WTC11 (cell line): Measurements from ENCODE around the gene CHRNB2. TPM values are rescaled to one million over a fixed set of nuclear protein-coding genes. Genes with fewer than 3 reads are reported as not detected.

Experiments
- ATAC-seq: fragments of 200-7000 bp; cut with Tn5 transposase; 2 replicates; pipeline ENCODE4 v1.10.0; 2021; ENCODE audit warnings: mild to moderate bottlenecking, moderate library complexity
- CTCF ChIA-PET: fragments of 300-600 bp; sonication (Branson Sonifier 250); formaldehyde crosslinking; loops from one replicate; lab custom pipeline; 2021; ENCODE audit warnings: antibody characterized with exemption; lab: Charles Lee
- POLR2A ChIA-PET: fragments of 350-600 bp; sonication (Branson Sonifier 250); formaldehyde crosslinking; loops from one replicate; lab custom pipeline; 2021; ENCODE audit warnings: antibody characterized with exemption; lab: Charles Lee
- DNase-seq: peaks from one replicate; pipeline ENCODE4 v3.0.0; 2021; ENCODE audit warnings: low spot score
- H3K27ac Mint-ChIP-seq: 2 replicates; pipeline ENCODE4 v1.8.0; 2021; ENCODE audit warnings: mixed read lengths
- H3K27me3 Mint-ChIP-seq: 2 replicates; pipeline ENCODE4 v1.8.0; 2021; ENCODE audit warnings: low read depth, mild to moderate bottlenecking, moderate library complexity, mixed read lengths
- H3K36me3 Mint-ChIP-seq: 2 replicates; pipeline ENCODE4 v1.8.0; 2021; ENCODE audit warnings: mixed read lengths
- H3K4me1 Mint-ChIP-seq: 2 replicates; pipeline ENCODE4 v1.8.0; 2022; ENCODE audit warnings: mixed read lengths
- H3K4me3 Mint-ChIP-seq: 2 replicates; pipeline ENCODE4 v1.8.0; 2021; ENCODE audit warnings: mild to moderate bottlenecking, moderate library complexity, mixed read lengths
- H3K9me3 Mint-ChIP-seq: 2 replicates; pipeline ENCODE4 v1.8.0; 2021; ENCODE audit warnings: mixed read lengths
- ESRRA ChIP-seq: sonication (generic); formaldehyde crosslinking; IDR thresholded peaks from 2 replicates; pipeline ENCODE4 v1.8.1; 2022; ENCODE audit warnings: mild to moderate bottlenecking, missing genetic modification reagents, borderline replicate concordance
- GABPB1 ChIP-seq: sonication (generic); formaldehyde crosslinking; IDR thresholded peaks from 2 replicates; pipeline ENCODE4 v1.8.1; 2023; ENCODE audit warnings: mild to moderate bottlenecking, missing genetic modification reagents
- KAT7 ChIP-seq: sonication (generic); formaldehyde crosslinking; IDR thresholded peaks from 2 replicates; pipeline ENCODE4 v1.8.1; 2023; ENCODE audit warnings: missing genetic modification reagents, mild to moderate bottlenecking, borderline replicate concordance
- MXD4 ChIP-seq: fragments of 250-450 bp; sonication (Bioruptor Pico); IDR thresholded peaks from 2 replicates; pipeline ENCODE4 v1.8.0; 2021; ENCODE audit warnings: mild to moderate bottlenecking, moderate library complexity, borderline replicate concordance
- NR2C2 ChIP-seq: sonication (generic); formaldehyde crosslinking; IDR thresholded peaks from 2 replicates; pipeline ENCODE4 v1.8.0; 2022; ENCODE audit warnings: mild to moderate bottlenecking, missing genetic modification reagents
- SMAD4 ChIP-seq: sonication (generic); formaldehyde crosslinking; IDR thresholded peaks from 2 replicates; pipeline ENCODE4 v1.8.0; 2022; ENCODE audit warnings: mild to moderate bottlenecking, missing genetic modification reagents
- TP53 ChIP-seq: sonication (generic); formaldehyde crosslinking; IDR thresholded peaks from 2 replicates; pipeline ENCODE4 v1.8.1; 2023; ENCODE audit warnings: mild to moderate bottlenecking, missing genetic modification reagents
- total RNA-seq: library from RNA; stranded (reverse); gene quantifications from 3 replicates; pipeline ENCODE4 v1.2.3, GENCODE V29; 2021
- TF ChIP-seq, protein P1 (sequence below): sonication (generic); formaldehyde crosslinking; IDR thresholded peaks from 2 replicates; pipeline ENCODE4 v1.8.0; 2022; ENCODE audit warnings: missing genetic modification reagents
- TF ChIP-seq, protein P2 (sequence below): fragments of 200-600 bp; IDR thresholded peaks from 2 replicates; pipeline ENCODE4 v1.8.0; 2022; ENCODE audit warnings: antibody characterized with exemption
- TF ChIP-seq, protein P3 (sequence below): sonication (generic); formaldehyde crosslinking; IDR thresholded peaks from 2 replicates; pipeline ENCODE4 v1.8.0; 2022; ENCODE audit warnings: mild to moderate bottlenecking, missing genetic modification reagents
- TF ChIP-seq, protein P4 (sequence below): sonication (generic); formaldehyde crosslinking; IDR thresholded peaks from 2 replicates; pipeline ENCODE4 v1.8.1; 2022; ENCODE audit warnings: low read depth, mild to moderate bottlenecking, moderate library complexity, missing genetic modification reagents, borderline replicate concordance
- TF ChIP-seq, protein P5 (sequence below): sonication (generic); formaldehyde crosslinking; IDR thresholded peaks from 2 replicates; pipeline ENCODE4 v1.8.1; 2023; ENCODE audit warnings: mild to moderate bottlenecking, missing genetic modification reagents, borderline replicate concordance
- TF ChIP-seq, protein P6 (sequence below): fragments of 250-450 bp; sonication (Bioruptor Pico); IDR thresholded peaks from 2 replicates; pipeline ENCODE4 v1.9.0; 2021; ENCODE audit warnings: mild to moderate bottlenecking
- TF ChIP-seq, protein P7 (sequence below): sonication (generic); formaldehyde crosslinking; IDR thresholded peaks from 2 replicates; pipeline ENCODE4 v1.8.0; 2023; ENCODE audit warnings: mild to moderate bottlenecking, missing genetic modification reagents
- TF ChIP-seq, protein P8 (sequence below): sonication (generic); formaldehyde crosslinking; IDR thresholded peaks from 2 replicates; pipeline ENCODE4 v1.8.1; 2023; ENCODE audit warnings: mild to moderate bottlenecking, missing genetic modification reagents, moderate library complexity
- TF ChIP-seq, protein P9 (sequence below): sonication (generic); formaldehyde crosslinking; IDR thresholded peaks from 2 replicates; pipeline ENCODE4 v1.8.1; 2022; ENCODE audit warnings: missing genetic modification reagents, borderline replicate concordance
- TF ChIP-seq, protein P10 (sequence below): sonication (generic); formaldehyde crosslinking; IDR thresholded peaks from 2 replicates; pipeline ENCODE4 v1.8.0; 2022; ENCODE audit warnings: mild to moderate bottlenecking, missing genetic modification reagents

CHRNB2 gene
- total RNA-seq, 1 experiment from 2014 or later, result 1.7 TPM

DNA sequence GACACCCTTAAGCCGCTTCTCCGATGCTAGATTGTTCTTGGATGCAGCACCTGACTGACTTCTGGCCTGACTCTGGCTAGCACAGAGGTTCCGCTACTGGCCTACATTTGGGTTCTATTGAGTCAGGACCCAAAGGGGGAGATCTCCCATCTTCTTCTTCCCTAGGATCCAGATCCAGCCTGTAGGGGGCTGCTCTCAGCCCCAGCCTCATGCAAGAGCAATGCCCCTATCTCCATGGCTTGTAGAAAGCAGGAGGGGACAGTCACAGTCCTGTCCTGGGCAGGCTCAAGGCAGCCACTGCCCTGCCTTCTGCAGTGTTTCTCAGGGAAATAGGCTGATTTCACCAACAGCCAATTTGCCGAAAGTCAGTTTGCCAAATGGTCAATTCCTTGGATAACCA, 46.7 kb downstream of the CHRNB2 start:
- ChIA-PET CTCF (interaction anchor here (1.4 kb wide), 1 partner anchor 55 kb away, joined by 3 read pairs; no protein-coding TSS in a partner anchor), POLR2A (interaction anchor here (0.7 kb wide), 1 partner anchor 30 kb away, joined by 4 read pairs; no protein-coding TSS in a partner anchor)
- H3K36me3 Mint-ChIP-seq, result no peaks in the 10 kb centered on the region
- peak; percentile 33 for ATAC-seq
- peak; percentile 18 for DNase-seq
- no peaks in the 10 kb centered on the region for H3K9me3 Mint-ChIP-seq
- no peak overlapping the region for H3K4me3 Mint-ChIP-seq
- H3K4me1 Mint-ChIP-seq, result peaks cover 66% of the 10 kb centered on the region
- peak overlapping the region; percentile 70 for H3K27ac Mint-ChIP-seq
- no peaks in the 10 kb centered on the region for H3K27me3 Mint-ChIP-seq
- TF ChIP-seq GABPB1 (CRISPR knock-in tag) (no peak), SMAD4 (CRISPR knock-in tag) (no peak), NR2C2 (CRISPR knock-in tag) (no peak), ESRRA (CRISPR knock-in tag) (no peak), TP53 (no peak), KAT7 (CRISPR knock-in tag) (no peak), MXD4 (CRISPR knock-in tag) (no peak)
- TF ChIP-seq, protein P1, sequence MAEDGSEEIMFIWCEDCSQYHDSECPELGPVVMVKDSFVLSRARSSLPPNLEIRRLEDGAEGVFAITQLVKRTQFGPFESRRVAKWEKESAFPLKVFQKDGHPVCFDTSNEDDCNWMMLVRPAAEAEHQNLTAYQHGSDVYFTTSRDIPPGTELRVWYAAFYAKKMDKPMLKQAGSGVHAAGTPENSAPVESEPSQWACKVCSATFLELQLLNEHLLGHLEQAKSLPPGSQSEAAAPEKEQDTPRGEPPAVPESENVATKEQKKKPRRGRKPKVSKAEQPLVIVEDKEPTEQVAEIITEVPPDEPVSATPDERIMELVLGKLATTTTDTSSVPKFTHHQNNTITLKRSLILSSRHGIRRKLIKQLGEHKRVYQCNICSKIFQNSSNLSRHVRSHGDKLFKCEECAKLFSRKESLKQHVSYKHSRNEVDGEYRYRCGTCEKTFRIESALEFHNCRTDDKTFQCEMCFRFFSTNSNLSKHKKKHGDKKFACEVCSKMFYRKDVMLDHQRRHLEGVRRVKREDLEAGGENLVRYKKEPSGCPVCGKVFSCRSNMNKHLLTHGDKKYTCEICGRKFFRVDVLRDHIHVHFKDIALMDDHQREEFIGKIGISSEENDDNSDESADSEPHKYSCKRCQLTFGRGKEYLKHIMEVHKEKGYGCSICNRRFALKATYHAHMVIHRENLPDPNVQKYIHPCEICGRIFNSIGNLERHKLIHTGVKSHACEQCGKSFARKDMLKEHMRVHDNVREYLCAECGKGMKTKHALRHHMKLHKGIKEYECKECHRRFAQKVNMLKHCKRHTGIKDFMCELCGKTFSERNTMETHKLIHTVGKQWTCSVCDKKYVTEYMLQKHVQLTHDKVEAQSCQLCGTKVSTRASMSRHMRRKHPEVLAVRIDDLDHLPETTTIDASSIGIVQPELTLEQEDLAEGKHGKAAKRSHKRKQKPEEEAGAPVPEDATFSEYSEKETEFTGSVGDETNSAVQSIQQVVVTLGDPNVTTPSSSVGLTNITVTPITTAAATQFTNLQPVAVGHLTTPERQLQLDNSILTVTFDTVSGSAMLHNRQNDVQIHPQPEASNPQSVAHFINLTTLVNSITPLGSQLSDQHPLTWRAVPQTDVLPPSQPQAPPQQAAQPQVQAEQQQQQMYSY (CRISPR knock-in tag), result no peak
- TF ChIP-seq, protein P2, sequence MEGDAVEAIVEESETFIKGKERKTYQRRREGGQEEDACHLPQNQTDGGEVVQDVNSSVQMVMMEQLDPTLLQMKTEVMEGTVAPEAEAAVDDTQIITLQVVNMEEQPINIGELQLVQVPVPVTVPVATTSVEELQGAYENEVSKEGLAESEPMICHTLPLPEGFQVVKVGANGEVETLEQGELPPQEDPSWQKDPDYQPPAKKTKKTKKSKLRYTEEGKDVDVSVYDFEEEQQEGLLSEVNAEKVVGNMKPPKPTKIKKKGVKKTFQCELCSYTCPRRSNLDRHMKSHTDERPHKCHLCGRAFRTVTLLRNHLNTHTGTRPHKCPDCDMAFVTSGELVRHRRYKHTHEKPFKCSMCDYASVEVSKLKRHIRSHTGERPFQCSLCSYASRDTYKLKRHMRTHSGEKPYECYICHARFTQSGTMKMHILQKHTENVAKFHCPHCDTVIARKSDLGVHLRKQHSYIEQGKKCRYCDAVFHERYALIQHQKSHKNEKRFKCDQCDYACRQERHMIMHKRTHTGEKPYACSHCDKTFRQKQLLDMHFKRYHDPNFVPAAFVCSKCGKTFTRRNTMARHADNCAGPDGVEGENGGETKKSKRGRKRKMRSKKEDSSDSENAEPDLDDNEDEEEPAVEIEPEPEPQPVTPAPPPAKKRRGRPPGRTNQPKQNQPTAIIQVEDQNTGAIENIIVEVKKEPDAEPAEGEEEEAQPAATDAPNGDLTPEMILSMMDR, result no peak
- TF ChIP-seq, protein P3, sequence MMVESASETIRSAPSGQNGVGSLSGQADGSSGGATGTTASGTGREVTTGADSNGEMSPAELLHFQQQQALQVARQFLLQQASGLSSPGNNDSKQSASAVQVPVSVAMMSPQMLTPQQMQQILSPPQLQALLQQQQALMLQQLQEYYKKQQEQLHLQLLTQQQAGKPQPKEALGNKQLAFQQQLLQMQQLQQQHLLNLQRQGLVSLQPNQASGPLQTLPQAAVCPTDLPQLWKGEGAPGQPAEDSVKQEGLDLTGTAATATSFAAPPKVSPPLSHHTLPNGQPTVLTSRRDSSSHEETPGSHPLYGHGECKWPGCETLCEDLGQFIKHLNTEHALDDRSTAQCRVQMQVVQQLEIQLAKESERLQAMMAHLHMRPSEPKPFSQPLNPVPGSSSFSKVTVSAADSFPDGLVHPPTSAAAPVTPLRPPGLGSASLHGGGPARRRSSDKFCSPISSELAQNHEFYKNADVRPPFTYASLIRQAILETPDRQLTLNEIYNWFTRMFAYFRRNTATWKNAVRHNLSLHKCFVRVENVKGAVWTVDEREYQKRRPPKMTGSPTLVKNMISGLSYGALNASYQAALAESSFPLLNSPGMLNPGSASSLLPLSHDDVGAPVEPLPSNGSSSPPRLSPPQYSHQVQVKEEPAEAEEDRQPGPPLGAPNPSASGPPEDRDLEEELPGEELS, result no peak
- TF ChIP-seq, protein P4, sequence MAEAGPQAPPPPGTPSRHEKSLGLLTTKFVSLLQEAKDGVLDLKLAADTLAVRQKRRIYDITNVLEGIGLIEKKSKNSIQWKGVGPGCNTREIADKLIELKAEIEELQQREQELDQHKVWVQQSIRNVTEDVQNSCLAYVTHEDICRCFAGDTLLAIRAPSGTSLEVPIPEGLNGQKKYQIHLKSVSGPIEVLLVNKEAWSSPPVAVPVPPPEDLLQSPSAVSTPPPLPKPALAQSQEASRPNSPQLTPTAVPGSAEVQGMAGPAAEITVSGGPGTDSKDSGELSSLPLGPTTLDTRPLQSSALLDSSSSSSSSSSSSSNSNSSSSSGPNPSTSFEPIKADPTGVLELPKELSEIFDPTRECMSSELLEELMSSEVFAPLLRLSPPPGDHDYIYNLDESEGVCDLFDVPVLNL (CRISPR knock-in tag), result no peak
- TF ChIP-seq, protein P5, sequence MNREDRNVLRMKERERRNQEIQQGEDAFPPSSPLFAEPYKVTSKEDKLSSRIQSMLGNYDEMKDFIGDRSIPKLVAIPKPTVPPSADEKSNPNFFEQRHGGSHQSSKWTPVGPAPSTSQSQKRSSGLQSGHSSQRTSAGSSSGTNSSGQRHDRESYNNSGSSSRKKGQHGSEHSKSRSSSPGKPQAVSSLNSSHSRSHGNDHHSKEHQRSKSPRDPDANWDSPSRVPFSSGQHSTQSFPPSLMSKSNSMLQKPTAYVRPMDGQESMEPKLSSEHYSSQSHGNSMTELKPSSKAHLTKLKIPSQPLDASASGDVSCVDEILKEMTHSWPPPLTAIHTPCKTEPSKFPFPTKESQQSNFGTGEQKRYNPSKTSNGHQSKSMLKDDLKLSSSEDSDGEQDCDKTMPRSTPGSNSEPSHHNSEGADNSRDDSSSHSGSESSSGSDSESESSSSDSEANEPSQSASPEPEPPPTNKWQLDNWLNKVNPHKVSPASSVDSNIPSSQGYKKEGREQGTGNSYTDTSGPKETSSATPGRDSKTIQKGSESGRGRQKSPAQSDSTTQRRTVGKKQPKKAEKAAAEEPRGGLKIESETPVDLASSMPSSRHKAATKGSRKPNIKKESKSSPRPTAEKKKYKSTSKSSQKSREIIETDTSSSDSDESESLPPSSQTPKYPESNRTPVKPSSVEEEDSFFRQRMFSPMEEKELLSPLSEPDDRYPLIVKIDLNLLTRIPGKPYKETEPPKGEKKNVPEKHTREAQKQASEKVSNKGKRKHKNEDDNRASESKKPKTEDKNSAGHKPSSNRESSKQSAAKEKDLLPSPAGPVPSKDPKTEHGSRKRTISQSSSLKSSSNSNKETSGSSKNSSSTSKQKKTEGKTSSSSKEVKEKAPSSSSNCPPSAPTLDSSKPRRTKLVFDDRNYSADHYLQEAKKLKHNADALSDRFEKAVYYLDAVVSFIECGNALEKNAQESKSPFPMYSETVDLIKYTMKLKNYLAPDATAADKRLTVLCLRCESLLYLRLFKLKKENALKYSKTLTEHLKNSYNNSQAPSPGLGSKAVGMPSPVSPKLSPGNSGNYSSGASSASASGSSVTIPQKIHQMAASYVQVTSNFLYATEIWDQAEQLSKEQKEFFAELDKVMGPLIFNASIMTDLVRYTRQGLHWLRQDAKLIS (CRISPR knock-in tag), result no peak
- TF ChIP-seq, protein P6, sequence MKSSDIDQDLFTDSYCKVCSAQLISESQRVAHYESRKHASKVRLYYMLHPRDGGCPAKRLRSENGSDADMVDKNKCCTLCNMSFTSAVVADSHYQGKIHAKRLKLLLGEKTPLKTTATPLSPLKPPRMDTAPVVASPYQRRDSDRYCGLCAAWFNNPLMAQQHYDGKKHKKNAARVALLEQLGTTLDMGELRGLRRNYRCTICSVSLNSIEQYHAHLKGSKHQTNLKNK (CRISPR knock-in tag), result no peak
- TF ChIP-seq, protein P7, sequence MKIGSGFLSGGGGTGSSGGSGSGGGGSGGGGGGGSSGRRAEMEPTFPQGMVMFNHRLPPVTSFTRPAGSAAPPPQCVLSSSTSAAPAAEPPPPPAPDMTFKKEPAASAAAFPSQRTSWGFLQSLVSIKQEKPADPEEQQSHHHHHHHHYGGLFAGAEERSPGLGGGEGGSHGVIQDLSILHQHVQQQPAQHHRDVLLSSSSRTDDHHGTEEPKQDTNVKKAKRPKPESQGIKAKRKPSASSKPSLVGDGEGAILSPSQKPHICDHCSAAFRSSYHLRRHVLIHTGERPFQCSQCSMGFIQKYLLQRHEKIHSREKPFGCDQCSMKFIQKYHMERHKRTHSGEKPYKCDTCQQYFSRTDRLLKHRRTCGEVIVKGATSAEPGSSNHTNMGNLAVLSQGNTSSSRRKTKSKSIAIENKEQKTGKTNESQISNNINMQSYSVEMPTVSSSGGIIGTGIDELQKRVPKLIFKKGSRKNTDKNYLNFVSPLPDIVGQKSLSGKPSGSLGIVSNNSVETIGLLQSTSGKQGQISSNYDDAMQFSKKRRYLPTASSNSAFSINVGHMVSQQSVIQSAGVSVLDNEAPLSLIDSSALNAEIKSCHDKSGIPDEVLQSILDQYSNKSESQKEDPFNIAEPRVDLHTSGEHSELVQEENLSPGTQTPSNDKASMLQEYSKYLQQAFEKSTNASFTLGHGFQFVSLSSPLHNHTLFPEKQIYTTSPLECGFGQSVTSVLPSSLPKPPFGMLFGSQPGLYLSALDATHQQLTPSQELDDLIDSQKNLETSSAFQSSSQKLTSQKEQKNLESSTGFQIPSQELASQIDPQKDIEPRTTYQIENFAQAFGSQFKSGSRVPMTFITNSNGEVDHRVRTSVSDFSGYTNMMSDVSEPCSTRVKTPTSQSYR (CRISPR knock-in tag), result no peak
- TF ChIP-seq, protein P8, sequence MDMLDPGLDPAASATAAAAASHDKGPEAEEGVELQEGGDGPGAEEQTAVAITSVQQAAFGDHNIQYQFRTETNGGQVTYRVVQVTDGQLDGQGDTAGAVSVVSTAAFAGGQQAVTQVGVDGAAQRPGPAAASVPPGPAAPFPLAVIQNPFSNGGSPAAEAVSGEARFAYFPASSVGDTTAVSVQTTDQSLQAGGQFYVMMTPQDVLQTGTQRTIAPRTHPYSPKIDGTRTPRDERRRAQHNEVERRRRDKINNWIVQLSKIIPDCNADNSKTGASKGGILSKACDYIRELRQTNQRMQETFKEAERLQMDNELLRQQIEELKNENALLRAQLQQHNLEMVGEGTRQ (CRISPR knock-in tag), result no peak
- TF ChIP-seq, protein P9, sequence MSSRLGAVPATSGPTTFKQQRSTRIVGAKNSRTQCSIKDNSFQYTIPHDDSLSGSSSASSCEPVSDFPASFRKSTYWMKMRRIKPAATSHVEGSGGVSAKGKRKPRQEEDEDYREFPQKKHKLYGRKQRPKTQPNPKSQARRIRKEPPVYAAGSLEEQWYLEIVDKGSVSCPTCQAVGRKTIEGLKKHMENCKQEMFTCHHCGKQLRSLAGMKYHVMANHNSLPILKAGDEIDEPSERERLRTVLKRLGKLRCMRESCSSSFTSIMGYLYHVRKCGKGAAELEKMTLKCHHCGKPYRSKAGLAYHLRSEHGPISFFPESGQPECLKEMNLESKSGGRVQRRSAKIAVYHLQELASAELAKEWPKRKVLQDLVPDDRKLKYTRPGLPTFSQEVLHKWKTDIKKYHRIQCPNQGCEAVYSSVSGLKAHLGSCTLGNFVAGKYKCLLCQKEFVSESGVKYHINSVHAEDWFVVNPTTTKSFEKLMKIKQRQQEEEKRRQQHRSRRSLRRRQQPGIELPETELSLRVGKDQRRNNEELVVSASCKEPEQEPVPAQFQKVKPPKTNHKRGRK (CRISPR knock-in tag), result no peak
- TF ChIP-seq, protein P10, sequence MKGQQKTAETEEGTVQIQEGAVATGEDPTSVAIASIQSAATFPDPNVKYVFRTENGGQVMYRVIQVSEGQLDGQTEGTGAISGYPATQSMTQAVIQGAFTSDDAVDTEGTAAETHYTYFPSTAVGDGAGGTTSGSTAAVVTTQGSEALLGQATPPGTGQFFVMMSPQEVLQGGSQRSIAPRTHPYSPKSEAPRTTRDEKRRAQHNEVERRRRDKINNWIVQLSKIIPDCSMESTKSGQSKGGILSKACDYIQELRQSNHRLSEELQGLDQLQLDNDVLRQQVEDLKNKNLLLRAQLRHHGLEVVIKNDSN, result no peak
